Lower lobe of right lung (tissue), 2 donors: ENCODE data around the gene HCST. TPM values are rescaled to one million over a fixed set of nuclear protein-coding genes. Genes with fewer than 3 reads are reported as not detected.
"Not testable (repeated sequence)": the region's sequence is repeated elsewhere in the genome, so short reads cannot be mapped to it uniquely, and the experiment has no call there.

ENCODE experiments used
- ATAC-seq, 2 donors: fragments of 200-7000 bp; cut with Tn5 transposase; one replicate each; pipeline ENCODE4 v1.9.1; 2020 to 2022; ENCODE audit warnings: mild to moderate bottlenecking in 2 of 2, moderate library complexity in 2 of 2
- DNase-seq: peaks from one replicate; pipeline ENCODE4 v3.0.0-alpha.2; 2020
- H3K27ac ChIP-seq: fragments of 200-600 bp; one replicate; pipeline ENCODE4 v1.8.0; 2022
- H3K27me3 ChIP-seq: fragments of 200-600 bp; one replicate; pipeline ENCODE4 v1.8.0; 2022; ENCODE audit warnings: low read depth
- H3K36me3 ChIP-seq: fragments of 200-600 bp; one replicate; pipeline ENCODE4 v1.8.0; 2022; ENCODE audit warnings: mild to moderate bottlenecking
- H3K4me1 ChIP-seq: fragments of 200-600 bp; one replicate; pipeline ENCODE4 v1.8.0; 2022
- H3K4me3 ChIP-seq: fragments of 200-600 bp; one replicate; pipeline ENCODE4 v1.8.0; 2022; ENCODE audit warnings: mild to moderate bottlenecking
- H3K9me3 ChIP-seq: fragments of 200-600 bp; one replicate; pipeline ENCODE4 v1.8.0; 2022
- CTCF ChIP-seq: fragments of 200-600 bp; IDR thresholded peaks from one replicate; pipeline ENCODE4 v1.8.0; 2022; ENCODE audit warnings: antibody characterized with exemption, mild to moderate bottlenecking
- intact Hi-C: fragments of 100-400 bp; cut with DNase I; formaldehyde crosslinking; loops from one replicate; pipeline ENCODE4 v1.11.0; 2022
- total RNA-seq: library from RNA; stranded (reverse); fragmentation: NEBNext Ultra II Directional; extraction: Animal tissue kit (Norgen Biotek cat#: 25700); gene quantifications from one replicate; pipeline ENCODE4 v1.2.1, GENCODE V29; 2021
- donor health status: DM: no; HTN: yes; CAD: no; lungs with severe emphysema.

Gene HCST
- total RNA-seq, 1 donor from 2014 or later: 43.3 TPM

GRCh38 chr19:35888398-35888797 lies 13.9 kb upstream of the HCST start:
- TF ChIP-seq CTCF: no peak
- Histone ChIP-seq H3K36me3 (peaks cover 60% of the 10 kb centered on the region), H3K27me3 (no peaks in the 10 kb centered on the region), H3K9me3 (no peaks in the 10 kb centered on the region), H3K27ac (no peak overlapping the region), H3K4me1 (no peaks in the 10 kb centered on the region), H3K4me3 (no peak overlapping the region)
- intact Hi-C loops: no loop called here
- no peak for ATAC-seq
- no peak for DNase-seq

- intact Hi-C loops: no loop called here
- H3K36me3 ChIP-seq: peaks cover 71% of the 10 kb centered on the region
- DNase-seq: no peak
- no peak for TF ChIP-seq CTCF
- H3K27me3 ChIP-seq: no peaks in the 10 kb centered on the region
- no peak overlapping the region for H3K27ac ChIP-seq
- ATAC-seq: peak in 1 of 2 donors; percentile 14
- H3K4me3 ChIP-seq: no peak overlapping the region
- H3K4me1 ChIP-seq: no peaks in the 10 kb centered on the region
- H3K9me3 ChIP-seq: no peaks in the 10 kb centered on the region
Observed at GRCh38 chr19:35889370-35890112, 12.8 kb upstream of the HCST start.

DNA sequence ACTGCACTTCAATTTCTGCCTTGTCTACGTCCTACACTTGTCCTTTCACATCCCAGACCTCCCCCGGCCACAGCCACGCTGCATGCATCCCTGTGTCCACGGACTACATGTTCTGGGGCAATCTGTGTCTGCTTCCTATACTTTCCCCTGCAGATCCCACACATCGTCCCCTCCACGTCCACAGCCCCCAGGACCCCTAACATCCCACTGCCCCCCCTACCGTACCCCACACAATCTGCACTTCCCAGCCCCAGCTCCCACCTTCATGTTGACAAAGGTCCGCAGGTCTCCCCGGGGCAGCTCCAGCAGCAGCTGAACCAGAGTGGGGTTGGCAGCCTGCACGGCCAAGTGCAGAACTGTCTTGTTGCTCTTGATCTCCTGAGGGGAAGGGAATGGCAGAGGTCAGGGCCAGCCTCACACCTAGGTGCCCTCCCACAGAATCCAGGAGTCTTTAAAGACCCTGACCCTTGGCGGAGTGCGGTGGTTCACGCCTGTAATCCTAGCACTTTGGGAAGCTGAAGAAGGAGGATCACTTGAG lies 12.1 kb upstream of the HCST start:
- H3K36me3 ChIP-seq: peaks cover 78% of the 10 kb centered on the region
- intact Hi-C loops: no loop called here
- DNase-seq (no peak), ATAC-seq (peak in 1 of 2 donors; percentile 13)
- H3K4me3 ChIP-seq: no peak overlapping the region
- no peaks in the 10 kb centered on the region for H3K27me3 ChIP-seq
- no peak for TF ChIP-seq CTCF
- no peaks in the 10 kb centered on the region for H3K4me1 ChIP-seq
- H3K9me3 ChIP-seq: no peaks in the 10 kb centered on the region
- no peak overlapping the region for H3K27ac ChIP-seq

GRCh38 chr19:35891819-35892218 lies 10.5 kb upstream of the HCST start:
- ATAC-seq, H3K9me3 ChIP-seq, H3K27me3 ChIP-seq, intact Hi-C loops, DNase-seq, H3K4me3 ChIP-seq, H3K27ac ChIP-seq, H3K4me1 ChIP-seq: not testable (repeated sequence)
- H3K36me3 ChIP-seq: peaks cover 94% of the 10 kb centered on the region

GRCh38 chr19:35894342-35894741 lies 8.0 kb upstream of the HCST start:
- no peaks in the 10 kb centered on the region for H3K9me3 ChIP-seq
- no peak for TF ChIP-seq CTCF
- intact Hi-C loops: no loop called here
- no peak overlapping the region for H3K27ac ChIP-seq
- ATAC-seq (no peak), DNase-seq (no peak)
- H3K36me3 ChIP-seq: peaks cover 87% of the 10 kb centered on the region
- H3K27me3 ChIP-seq: no peaks in the 10 kb centered on the region
- H3K4me1 ChIP-seq: peaks cover 17% of the 10 kb centered on the region
- H3K4me3 ChIP-seq: no peak overlapping the region

GRCh38 chr19:35895911-35896642 lies 6.3 kb upstream of the HCST start:
- intact Hi-C loops: no loop called here
- DNase-seq (no peak), ATAC-seq (no peak)
- peaks cover 21% of the 10 kb centered on the region for H3K4me1 ChIP-seq
- no peak overlapping the region for H3K4me3 ChIP-seq
- peaks cover 70% of the 10 kb centered on the region for H3K36me3 ChIP-seq
- no peak for TF ChIP-seq CTCF
- H3K27me3 ChIP-seq: no peaks in the 10 kb centered on the region
- no peak overlapping the region for H3K27ac ChIP-seq
- no peaks in the 10 kb centered on the region for H3K9me3 ChIP-seq
